HEK293 (cell line): Measurements from ENCODE around the gene STRIP1.

ENCODE experiments used
- BCL11A ChIP-seq: fragments of 450-650 bp; formaldehyde crosslinking; IDR thresholded peaks from 2 replicates; pipeline ENCODE4 v1.5.1; 2016; ENCODE audit warnings: low read depth, missing biosample characterization, missing genetic modification characterization
- FEZF1 ChIP-seq: fragments of 450-650 bp; formaldehyde crosslinking; IDR thresholded peaks from 2 replicates; pipeline ENCODE4 v1.5.1; 2016; ENCODE audit warnings: missing biosample characterization, missing genetic modification characterization
- HOXA7 ChIP-seq: sonication (generic); formaldehyde crosslinking; IDR thresholded peaks from 2 replicates; pipeline ENCODE4 v1.8.1; 2022; ENCODE audit warnings: missing genetic modification reagents, borderline replicate concordance
- SETDB1 ChIP-seq: IDR thresholded peaks from one replicate; pipeline ENCODE4 v1.6.1; 2017; ENCODE audit warnings: mild to moderate bottlenecking, low read length, moderate library complexity, mixed read lengths; ENCODE audit not compliant: insufficient read length
- WT1 ChIP-seq: fragments of 450-650 bp; formaldehyde crosslinking; IDR thresholded peaks from 2 replicates; pipeline ENCODE4 v1.5.1; 2016; ENCODE audit warnings: missing biosample characterization, missing genetic modification characterization
- ZBTB17 ChIP-seq: fragments of 450-650 bp; formaldehyde crosslinking; IDR thresholded peaks from 2 replicates; pipeline ENCODE4 v1.5.1; 2016; ENCODE audit warnings: missing biosample characterization, missing genetic modification characterization
- ZBTB21 ChIP-seq: fragments of 450-650 bp; formaldehyde crosslinking; IDR thresholded peaks from 2 replicates; pipeline ENCODE4 v1.5.1; 2017; ENCODE audit warnings: missing biosample characterization, missing genetic modification characterization
- ZBTB49 ChIP-seq: fragments of 450-650 bp; formaldehyde crosslinking; IDR thresholded peaks from 2 replicates; pipeline ENCODE4 v1.5.1; 2016; ENCODE audit warnings: missing biosample characterization, missing genetic modification characterization, low read depth
- ZEB2 ChIP-seq: fragments of 450-650 bp; formaldehyde crosslinking; IDR thresholded peaks from 2 replicates; pipeline ENCODE4 v1.5.1; 2016; ENCODE audit warnings: missing biosample characterization, missing genetic modification characterization
- ZFHX2 ChIP-seq: fragments of 450-650 bp; formaldehyde crosslinking; conservative IDR thresholded peaks from 2 replicates; pipeline ENCODE4 v1.5.1; 2016; ENCODE audit warnings: missing biosample characterization, missing genetic modification characterization
- ZNF112 ChIP-seq: fragments of 450-650 bp; formaldehyde crosslinking; IDR thresholded peaks from 2 replicates; pipeline ENCODE4 v1.5.0; 2017; ENCODE audit warnings: missing biosample characterization, missing genetic modification characterization
- ZNF132 ChIP-seq: fragments of 450-650 bp; formaldehyde crosslinking; IDR thresholded peaks from 2 replicates; pipeline ENCODE4 v1.5.1; 2017; ENCODE audit warnings: missing biosample characterization, missing genetic modification characterization, borderline replicate concordance
- ZNF133 ChIP-seq: fragments of 450-650 bp; formaldehyde crosslinking; IDR thresholded peaks from 2 replicates; pipeline ENCODE4 v1.5.1; 2016; ENCODE audit warnings: missing biosample characterization, missing genetic modification characterization
- ZNF155 ChIP-seq: fragments of 450-650 bp; formaldehyde crosslinking; IDR thresholded peaks from 2 replicates; pipeline ENCODE4 v1.5.1; 2016; ENCODE audit warnings: missing biosample characterization, missing genetic modification characterization
- ZNF184 ChIP-seq: fragments of 450-650 bp; IDR thresholded peaks from 2 replicates; pipeline ENCODE4 v1.5.1; 2018; ENCODE audit warnings: missing biosample characterization, mild to moderate bottlenecking, missing genetic modification characterization
- ZNF341 ChIP-seq: fragments of 450-650 bp; formaldehyde crosslinking; IDR thresholded peaks from 2 replicates; pipeline ENCODE4; 2016; ENCODE audit warnings: low read depth, missing biosample characterization, missing genetic modification characterization
- ZNF37A ChIP-seq: fragments of 450-650 bp; IDR thresholded peaks from 2 replicates; pipeline ENCODE4 v1.5.1; 2018; ENCODE audit warnings: missing biosample characterization, missing genetic modification characterization
- ZNF404 ChIP-seq: fragments of 450-650 bp; formaldehyde crosslinking; IDR thresholded peaks from 2 replicates; pipeline ENCODE4 v1.5.1; 2017; ENCODE audit warnings: missing biosample characterization, missing genetic modification characterization
- ZNF48 ChIP-seq: fragments of 450-650 bp; formaldehyde crosslinking; IDR thresholded peaks from 2 replicates; pipeline ENCODE4 v1.5.1; 2016; ENCODE audit warnings: missing biosample characterization, missing genetic modification characterization
- ZNF600 ChIP-seq: fragments of 450-650 bp; formaldehyde crosslinking; IDR thresholded peaks from 2 replicates; pipeline ENCODE4 v1.5.1; 2016; ENCODE audit warnings: missing biosample characterization, missing genetic modification characterization
- ZNF639 ChIP-seq: fragments of 450-650 bp; formaldehyde crosslinking; IDR thresholded peaks from 2 replicates; pipeline ENCODE4 v1.5.1; 2016; ENCODE audit warnings: missing biosample characterization, missing genetic modification characterization
- ZNF692 ChIP-seq: fragments of 450-650 bp; formaldehyde crosslinking; IDR thresholded peaks from 2 replicates; pipeline ENCODE4 v1.5.1; 2016; ENCODE audit warnings: missing biosample characterization, missing genetic modification characterization
- ZNF843 ChIP-seq: fragments of 450-650 bp; formaldehyde crosslinking; IDR thresholded peaks from 2 replicates; pipeline ENCODE4 v1.5.1; 2016; ENCODE audit warnings: missing biosample characterization, missing genetic modification characterization
- TF ChIP-seq, protein P1 (sequence below): fragments of 450-650 bp; formaldehyde crosslinking; IDR thresholded peaks from 2 replicates; pipeline ENCODE4 v1.5.1; 2017; ENCODE audit warnings: missing biosample characterization, missing genetic modification characterization
- TF ChIP-seq, protein P2 (sequence below): fragments of 450-650 bp; formaldehyde crosslinking; IDR thresholded peaks from 2 replicates; pipeline ENCODE4 v1.5.1; 2016; ENCODE audit warnings: missing biosample characterization, missing genetic modification characterization
- TF ChIP-seq, protein P3 (sequence below): fragments of 450-650 bp; formaldehyde crosslinking; IDR thresholded peaks from 2 replicates; pipeline ENCODE4 v1.5.1; 2016; ENCODE audit warnings: missing biosample characterization, missing genetic modification characterization
- TF ChIP-seq, protein P4 (sequence below): fragments of 450-650 bp; formaldehyde crosslinking; IDR thresholded peaks from 2 replicates; pipeline ENCODE4 v1.5.1; 2016; ENCODE audit warnings: missing biosample characterization, missing genetic modification characterization

STRIP1 gene

GRCh38 chr1:109996476-109996875 lies 37.9 kb upstream of the STRIP1 start (continued):
- TF ChIP-seq ZNF133 (tag by site-specific recombination) (no peak), FEZF1 (tag by site-specific recombination) (peak; percentile 66), ZNF639 (tag by site-specific recombination) (0 out of 2 replicates have a peak, but pooled peaks have one; percentile 27), ZNF37A (no peak), ZBTB21 (tag by site-specific recombination) (peak; percentile 60; the same call in 1 of the 2 replicates), ZBTB49 (tag by site-specific recombination) (no peak), ZNF843 (tag by site-specific recombination) (no peak), ZNF184 (tag by site-specific recombination) (0 out of 2 replicates have a peak, but pooled peaks have one; percentile 34), ZNF692 (tag by site-specific recombination) (0 out of 2 replicates have a peak, but pooled peaks have one; percentile 28), SETDB1 (no peak), ZNF112 (no peak), ZNF600 (tag by site-specific recombination) (0 out of 2 replicates have a peak, but pooled peaks have one; percentile 23), ZNF155 (tag by site-specific recombination) (no peak), ZNF132 (tag by site-specific recombination) (no peak), ZFHX2 (no peak), HOXA7 (CRISPR knock-in tag) (no peak), ZNF404 (tag by site-specific recombination) (no peak), ZNF341 (tag by site-specific recombination) (no peak), ZNF48 (tag by site-specific recombination) (no peak), WT1 (tag by site-specific recombination) (0 out of 2 replicates have a peak, but pooled peaks have one; percentile 22), ZEB2 (tag by site-specific recombination) (0 out of 2 replicates have a peak, but pooled peaks have one; percentile 45), BCL11A (tag by site-specific recombination) (no peak), ZBTB17 (tag by site-specific recombination) (peak; percentile 21; the same call in 1 of the 2 replicates)
- TF ChIP-seq, protein P1, sequence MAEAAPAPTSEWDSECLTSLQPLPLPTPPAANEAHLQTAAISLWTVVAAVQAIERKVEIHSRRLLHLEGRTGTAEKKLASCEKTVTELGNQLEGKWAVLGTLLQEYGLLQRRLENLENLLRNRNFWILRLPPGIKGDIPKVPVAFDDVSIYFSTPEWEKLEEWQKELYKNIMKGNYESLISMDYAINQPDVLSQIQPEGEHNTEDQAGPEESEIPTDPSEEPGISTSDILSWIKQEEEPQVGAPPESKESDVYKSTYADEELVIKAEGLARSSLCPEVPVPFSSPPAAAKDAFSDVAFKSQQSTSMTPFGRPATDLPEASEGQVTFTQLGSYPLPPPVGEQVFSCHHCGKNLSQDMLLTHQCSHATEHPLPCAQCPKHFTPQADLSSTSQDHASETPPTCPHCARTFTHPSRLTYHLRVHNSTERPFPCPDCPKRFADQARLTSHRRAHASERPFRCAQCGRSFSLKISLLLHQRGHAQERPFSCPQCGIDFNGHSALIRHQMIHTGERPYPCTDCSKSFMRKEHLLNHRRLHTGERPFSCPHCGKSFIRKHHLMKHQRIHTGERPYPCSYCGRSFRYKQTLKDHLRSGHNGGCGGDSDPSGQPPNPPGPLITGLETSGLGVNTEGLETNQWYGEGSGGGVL (tag by site-specific recombination) = no peak
- TF ChIP-seq, protein P2, sequence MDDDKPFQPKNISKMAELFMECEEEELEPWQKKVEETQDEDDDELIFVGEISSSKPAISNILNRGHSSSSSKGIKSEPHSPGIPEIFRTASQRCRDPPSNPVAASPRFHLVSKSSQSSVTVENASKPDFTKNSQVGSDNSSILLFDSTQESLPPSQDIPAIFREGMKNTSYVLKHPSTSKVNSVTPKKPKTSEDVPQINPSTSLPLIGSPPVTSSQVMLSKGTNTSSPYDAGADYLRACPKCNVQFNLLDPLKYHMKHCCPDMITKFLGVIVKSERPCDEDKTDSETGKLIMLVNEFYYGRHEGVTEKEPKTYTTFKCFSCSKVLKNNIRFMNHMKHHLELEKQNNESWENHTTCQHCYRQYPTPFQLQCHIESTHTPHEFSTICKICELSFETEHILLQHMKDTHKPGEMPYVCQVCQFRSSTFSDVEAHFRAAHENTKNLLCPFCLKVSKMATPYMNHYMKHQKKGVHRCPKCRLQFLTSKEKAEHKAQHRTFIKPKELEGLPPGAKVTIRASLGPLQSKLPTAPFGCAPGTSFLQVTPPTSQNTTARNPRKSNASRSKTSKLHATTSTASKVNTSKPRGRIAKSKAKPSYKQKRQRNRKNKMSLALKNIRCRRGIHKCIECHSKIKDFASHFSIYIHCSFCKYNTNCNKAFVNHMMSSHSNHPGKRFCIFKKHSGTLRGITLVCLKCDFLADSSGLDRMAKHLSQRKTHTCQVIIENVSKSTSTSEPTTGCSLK (tag by site-specific recombination) = no peak
- TF ChIP-seq, protein P3, sequence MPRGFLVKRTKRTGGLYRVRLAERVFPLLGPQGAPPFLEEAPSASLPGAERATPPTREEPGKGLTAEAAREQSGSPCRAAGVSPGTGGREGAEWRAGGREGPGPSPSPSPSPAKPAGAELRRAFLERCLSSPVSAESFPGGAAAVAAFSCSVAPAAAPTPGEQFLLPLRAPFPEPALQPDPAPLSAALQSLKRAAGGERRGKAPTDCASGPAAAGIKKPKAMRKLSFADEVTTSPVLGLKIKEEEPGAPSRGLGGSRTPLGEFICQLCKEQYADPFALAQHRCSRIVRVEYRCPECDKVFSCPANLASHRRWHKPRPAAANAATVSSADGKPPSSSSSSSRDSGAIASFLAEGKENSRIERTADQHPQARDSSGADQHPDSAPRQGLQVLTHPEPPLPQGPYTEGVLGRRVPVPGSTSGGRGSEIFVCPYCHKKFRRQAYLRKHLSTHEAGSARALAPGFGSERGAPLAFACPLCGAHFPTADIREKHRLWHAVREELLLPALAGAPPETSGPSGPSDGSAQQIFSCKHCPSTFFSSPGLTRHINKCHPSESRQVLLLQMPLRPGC = 0 out of 2 replicates have a peak, but pooled peaks have one; percentile 34
- TF ChIP-seq, protein P4, sequence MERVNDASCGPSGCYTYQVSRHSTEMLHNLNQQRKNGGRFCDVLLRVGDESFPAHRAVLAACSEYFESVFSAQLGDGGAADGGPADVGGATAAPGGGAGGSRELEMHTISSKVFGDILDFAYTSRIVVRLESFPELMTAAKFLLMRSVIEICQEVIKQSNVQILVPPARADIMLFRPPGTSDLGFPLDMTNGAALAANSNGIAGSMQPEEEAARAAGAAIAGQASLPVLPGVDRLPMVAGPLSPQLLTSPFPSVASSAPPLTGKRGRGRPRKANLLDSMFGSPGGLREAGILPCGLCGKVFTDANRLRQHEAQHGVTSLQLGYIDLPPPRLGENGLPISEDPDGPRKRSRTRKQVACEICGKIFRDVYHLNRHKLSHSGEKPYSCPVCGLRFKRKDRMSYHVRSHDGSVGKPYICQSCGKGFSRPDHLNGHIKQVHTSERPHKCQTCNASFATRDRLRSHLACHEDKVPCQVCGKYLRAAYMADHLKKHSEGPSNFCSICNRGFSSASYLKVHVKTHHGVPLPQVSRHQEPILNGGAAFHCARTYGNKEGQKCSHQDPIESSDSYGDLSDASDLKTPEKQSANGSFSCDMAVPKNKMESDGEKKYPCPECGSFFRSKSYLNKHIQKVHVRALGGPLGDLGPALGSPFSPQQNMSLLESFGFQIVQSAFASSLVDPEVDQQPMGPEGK (tag by site-specific recombination) = peak; percentile 31; the same call in 1 of the 2 replicates
